Panc1 (cell line): ENCODE data around the gene LAMP5.

Experiments
- CTCF ChIP-seq: fragments of 450-650 bp; IDR thresholded peaks from 2 replicates; pipeline ENCODE4 v1.5.1; 2017; ENCODE audit warnings: mild to moderate bottlenecking
- POLR2AphosphoS5 ChIP-seq: IDR thresholded peaks from 2 replicates; pipeline ENCODE4 v1.6.1; 2012; ENCODE audit warnings: mild to moderate bottlenecking, low read depth, low read length, moderate library complexity
- REST ChIP-seq, 2 experiments: IDR thresholded peaks; 2 replicates each; pipeline ENCODE4 v1.6.1; 2011 to 2012; ENCODE audit warnings: low read depth in 2 of 2, control low read depth in 1 of 2, low read length in 1 of 2, mild to moderate bottlenecking in 1 of 2, moderate library complexity in 1 of 2; ENCODE audit not compliant: insufficient read depth in 1 of 2
- SIN3A ChIP-seq: IDR thresholded peaks from 2 replicates; pipeline ENCODE4 v1.6.1; 2012; ENCODE audit warnings: low read depth, mild to moderate bottlenecking, low read length, moderate library complexity, borderline replicate concordance; ENCODE audit not compliant: insufficient read depth
- TCF7L2 ChIP-seq: IDR thresholded peaks from 2 replicates; pipeline ENCODE4 v1.6.1; 2011; ENCODE audit warnings: mild to moderate bottlenecking, low read depth, low read length, inconsistent platforms

- TF ChIP-seq CTCF (no peak), POLR2AphosphoS5 (no peak), TCF7L2 (no peak), REST (IDR thresholded peaks at IDR 0.05; ENCODE audit: insufficient read depth in 1 of 2, low read depth in 2 of 2, low read length in 1 of 2) (no peak), SIN3A (no peak)
Measured at GRCh38 chr20:9573335-9574151, 59.2 kb downstream of the LAMP5 start.
